Measurements from ENCODE around the gene PINLYP. TPM values are rescaled to one million over a fixed set of nuclear protein-coding genes. Genes with fewer than 3 reads are reported as not detected.

PINLYP gene
- total RNA-seq, 1 donor from 2014 or later: 12.6 TPM

DNA sequence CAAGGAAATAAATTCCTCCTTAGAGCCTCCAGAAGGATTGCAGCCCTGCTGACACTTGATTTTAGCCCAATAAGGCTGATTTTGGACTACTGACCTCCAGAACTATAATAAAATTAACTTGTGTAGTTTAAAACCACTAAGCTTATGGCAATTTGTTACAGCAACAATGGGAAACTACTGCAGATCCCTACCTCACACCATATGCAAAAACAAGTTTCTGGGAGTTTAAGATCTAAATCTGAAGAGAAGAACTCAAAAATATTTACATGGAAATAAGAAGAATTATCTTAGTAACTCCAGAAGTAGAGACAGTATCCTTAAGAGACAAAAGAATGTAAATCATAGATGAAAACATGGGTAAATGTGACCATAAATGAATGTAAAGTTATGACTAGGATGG, 36.7 kb upstream of the PINLYP start:
- TF ChIP-seq, protein P1, sequence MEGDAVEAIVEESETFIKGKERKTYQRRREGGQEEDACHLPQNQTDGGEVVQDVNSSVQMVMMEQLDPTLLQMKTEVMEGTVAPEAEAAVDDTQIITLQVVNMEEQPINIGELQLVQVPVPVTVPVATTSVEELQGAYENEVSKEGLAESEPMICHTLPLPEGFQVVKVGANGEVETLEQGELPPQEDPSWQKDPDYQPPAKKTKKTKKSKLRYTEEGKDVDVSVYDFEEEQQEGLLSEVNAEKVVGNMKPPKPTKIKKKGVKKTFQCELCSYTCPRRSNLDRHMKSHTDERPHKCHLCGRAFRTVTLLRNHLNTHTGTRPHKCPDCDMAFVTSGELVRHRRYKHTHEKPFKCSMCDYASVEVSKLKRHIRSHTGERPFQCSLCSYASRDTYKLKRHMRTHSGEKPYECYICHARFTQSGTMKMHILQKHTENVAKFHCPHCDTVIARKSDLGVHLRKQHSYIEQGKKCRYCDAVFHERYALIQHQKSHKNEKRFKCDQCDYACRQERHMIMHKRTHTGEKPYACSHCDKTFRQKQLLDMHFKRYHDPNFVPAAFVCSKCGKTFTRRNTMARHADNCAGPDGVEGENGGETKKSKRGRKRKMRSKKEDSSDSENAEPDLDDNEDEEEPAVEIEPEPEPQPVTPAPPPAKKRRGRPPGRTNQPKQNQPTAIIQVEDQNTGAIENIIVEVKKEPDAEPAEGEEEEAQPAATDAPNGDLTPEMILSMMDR (IDR thresholded peaks at IDR 0.05; ENCODE audit: unreplicated experiment): no peak

DNA sequence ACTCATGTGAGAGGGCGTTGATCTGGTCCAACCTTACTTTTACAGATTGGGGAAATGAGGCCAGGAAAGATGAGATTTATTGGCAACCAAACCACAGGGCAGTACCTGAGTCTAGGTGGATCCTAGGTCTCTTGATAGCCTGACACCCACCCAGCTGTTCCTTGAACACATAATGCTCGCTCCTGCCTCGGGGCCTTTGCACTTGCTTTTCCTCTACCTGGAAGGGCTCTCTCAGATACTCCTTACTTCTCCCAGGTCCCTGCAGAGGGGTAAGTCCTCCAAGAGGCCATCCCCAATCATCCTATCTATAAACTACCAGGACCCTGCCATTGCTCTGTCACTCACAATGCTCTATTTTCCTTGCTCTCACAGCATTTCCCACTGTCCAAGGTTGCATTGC, 35.2 kb upstream of the PINLYP start:
- Mint-ChIP-seq H3K36me3 (peaks cover 62% of the 10 kb centered on the region), H3K27me3 (ENCODE audit: low read depth) (no peaks in the 10 kb centered on the region), H3K9me3 (peaks cover 20% of the 10 kb centered on the region), H3K4me1 (peaks cover 2% of the 10 kb centered on the region), H3K4me3 (no peak overlapping the region), H3K27ac (no peak overlapping the region)
- TF ChIP-seq, protein P1 (IDR thresholded peaks at IDR 0.05; ENCODE audit: unreplicated experiment): no peak
- DNase-seq (ENCODE audit: low spot score in 2 of 2, unreplicated experiment in 2 of 2): no peak

More for the DNA sequence above, 36.7 kb upstream of the PINLYP start:
- H3K27me3 Mint-ChIP-seq (ENCODE audit: low read depth): no peaks in the 10 kb centered on the region
- H3K4me1 Mint-ChIP-seq: peaks cover 5% of the 10 kb centered on the region
- H3K36me3 Mint-ChIP-seq: peaks cover 56% of the 10 kb centered on the region
- no peak overlapping the region for H3K27ac Mint-ChIP-seq
- no peak for DNase-seq (ENCODE audit: low spot score in 2 of 2, unreplicated experiment in 2 of 2)
- no peak overlapping the region for H3K4me3 Mint-ChIP-seq
- H3K9me3 Mint-ChIP-seq: peaks cover 20% of the 10 kb centered on the region

DNA sequence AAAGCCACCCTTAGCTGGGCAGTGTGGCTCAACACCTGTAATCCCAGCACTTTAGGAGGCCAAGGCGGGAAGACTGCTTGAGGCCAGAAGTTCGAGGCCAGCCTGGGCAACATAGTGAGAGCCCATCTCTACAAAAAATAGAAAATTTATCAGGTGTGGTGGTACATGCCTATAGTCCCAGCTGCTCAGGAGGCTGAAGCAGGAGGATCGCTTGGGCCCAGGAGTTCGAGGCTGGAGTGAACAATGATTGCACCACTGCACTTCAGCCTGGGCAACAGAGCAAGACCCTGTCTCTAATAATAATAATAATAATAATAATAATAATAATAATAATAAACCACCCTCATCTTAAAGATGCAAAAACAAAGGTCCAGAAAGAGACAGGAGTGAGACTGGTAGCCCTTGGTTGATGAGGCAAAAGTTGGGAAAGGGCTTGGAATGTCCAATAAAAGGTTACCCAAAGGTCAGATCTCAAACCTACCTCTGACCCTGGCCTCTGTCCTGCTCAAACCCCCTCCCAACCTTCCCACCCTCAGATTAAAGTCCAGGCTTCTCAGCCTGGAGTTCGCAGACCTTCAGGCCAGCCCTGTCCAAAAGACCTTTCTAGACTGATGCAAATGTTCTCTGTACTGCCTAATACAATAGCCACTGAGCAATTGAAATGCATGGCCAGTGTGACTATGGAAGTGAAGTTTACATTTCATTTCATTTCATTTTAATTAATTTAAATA, 33.5 kb upstream of the PINLYP start:
- Mint-ChIP-seq H3K27ac (no peak overlapping the region), H3K36me3 (peaks cover 58% of the 10 kb centered on the region), H3K4me3 (no peak overlapping the region), H3K4me1 (no peaks in the 10 kb centered on the region), H3K9me3 (peaks cover 20% of the 10 kb centered on the region), H3K27me3 (ENCODE audit: low read depth) (no peaks in the 10 kb centered on the region)
- TF ChIP-seq, protein P1 (IDR thresholded peaks at IDR 0.05; ENCODE audit: unreplicated experiment): no peak
- no peak for DNase-seq (ENCODE audit: low spot score in 2 of 2, unreplicated experiment in 2 of 2)

DNA sequence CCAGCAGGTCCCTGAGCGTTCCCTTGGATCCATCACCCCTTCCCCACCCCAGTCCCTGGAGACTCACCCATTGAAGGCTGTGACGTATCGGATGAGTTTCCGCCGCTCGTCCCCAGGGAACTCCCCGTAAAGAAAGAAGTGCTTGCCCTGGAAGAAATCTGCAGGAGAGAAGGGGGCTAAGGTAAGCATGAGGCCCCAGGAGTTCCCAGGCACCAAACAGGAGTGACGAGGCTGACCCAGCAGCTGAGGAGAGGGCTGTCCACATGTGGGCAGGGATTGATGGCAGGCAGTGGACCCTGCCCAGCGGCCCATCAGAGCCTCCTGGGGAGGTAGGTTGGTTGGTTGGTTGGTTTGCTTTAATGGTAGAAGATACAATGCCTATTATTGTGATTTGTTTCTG, 31.5 kb upstream of the PINLYP start:
- H3K36me3 Mint-ChIP-seq: peaks cover 51% of the 10 kb centered on the region
- no peak for DNase-seq (ENCODE audit: low spot score in 2 of 2, unreplicated experiment in 2 of 2)
- no peaks in the 10 kb centered on the region for H3K27me3 Mint-ChIP-seq (ENCODE audit: low read depth)
- no peak overlapping the region for H3K4me3 Mint-ChIP-seq
- no peak overlapping the region for H3K27ac Mint-ChIP-seq
- TF ChIP-seq, protein P1 (IDR thresholded peaks at IDR 0.05; ENCODE audit: unreplicated experiment): no peak
- H3K9me3 Mint-ChIP-seq: peaks cover 11% of the 10 kb centered on the region
- no peaks in the 10 kb centered on the region for H3K4me1 Mint-ChIP-seq

DNA sequence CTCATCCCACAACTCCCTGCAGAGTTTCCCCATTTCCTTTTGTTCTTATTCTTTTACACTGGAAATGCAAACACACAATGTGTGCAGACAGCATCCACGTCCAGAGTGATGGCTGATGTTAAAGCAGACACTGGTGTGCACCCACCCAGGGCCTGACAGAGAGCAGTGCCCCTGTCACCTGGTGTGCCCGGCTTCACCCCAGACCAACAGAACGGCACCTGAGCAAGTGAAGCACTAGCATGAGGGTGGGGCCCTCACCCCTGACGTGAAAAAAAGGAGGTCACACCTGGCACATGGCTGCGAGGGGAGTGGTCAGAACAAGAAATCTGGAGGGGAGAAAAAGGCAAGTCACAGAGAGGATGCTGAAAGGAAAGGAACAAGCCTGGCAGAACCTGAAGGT, 30.3 kb upstream of the PINLYP start:
- Mint-ChIP-seq H3K27ac (no peak overlapping the region), H3K4me3 (no peak overlapping the region), H3K27me3 (ENCODE audit: low read depth) (no peaks in the 10 kb centered on the region), H3K4me1 (no peaks in the 10 kb centered on the region), H3K36me3 (peaks cover 41% of the 10 kb centered on the region), H3K9me3 (peaks cover 3% of the 10 kb centered on the region)
- no peak for DNase-seq (ENCODE audit: low spot score in 2 of 2, unreplicated experiment in 2 of 2)
- TF ChIP-seq, protein P1 (IDR thresholded peaks at IDR 0.05; ENCODE audit: unreplicated experiment): no peak

All from mesothelial cell of epicardium (in vitro differentiated cells).